H9 (cell line): ENCODE results near the gene CEP112. TPM values are rescaled to one million over a fixed set of nuclear protein-coding genes. Genes with fewer than 3 reads are reported as not detected.

Experiments used
- DNase-seq: peaks from one replicate; pipeline ENCODE4 v3.0.0-alpha.2; 2017
- H2AFZ ChIP-seq: one replicate; pipeline ENCODE4 v1.6.1; 2013; ENCODE audit warnings: mild to moderate bottlenecking, low read length, control low read depth, moderate library complexity
- H2AK5ac ChIP-seq: 2 replicates; pipeline ENCODE4 v1.6.1; 2013; ENCODE audit warnings: low read length, control low read depth, mixed read lengths; ENCODE audit not compliant: insufficient read length
- H2BK120ac ChIP-seq: one replicate; pipeline ENCODE4 v1.6.1; 2013; ENCODE audit warnings: low read depth, mild to moderate bottlenecking, low read length, control low read depth, inconsistent platforms; ENCODE audit not compliant: poor library complexity, severe bottlenecking
- H2BK12ac ChIP-seq: 2 replicates; pipeline ENCODE4 v1.6.1; 2013; ENCODE audit warnings: low read length, control low read depth, mixed read lengths, low read depth; ENCODE audit not compliant: insufficient read length
- H2BK15ac ChIP-seq: 2 replicates; pipeline ENCODE4 v1.6.1; 2013; ENCODE audit warnings: low read depth, low read length, control low read depth
- H2BK20ac ChIP-seq: one replicate; pipeline ENCODE4 v1.6.1; 2013; ENCODE audit warnings: low read depth, mild to moderate bottlenecking, low read length, control low read depth, inconsistent platforms; ENCODE audit not compliant: poor library complexity, severe bottlenecking
- H2BK5ac ChIP-seq: 2 replicates; pipeline ENCODE4 v1.6.1; 2013; ENCODE audit warnings: low read length, control low read depth, mixed read lengths; ENCODE audit not compliant: insufficient read length
- H3K14ac ChIP-seq: 2 replicates; pipeline ENCODE4 v1.6.1; 2013; ENCODE audit warnings: low read length, control low read depth; ENCODE audit not compliant: insufficient read depth
- H3K18ac ChIP-seq: 2 replicates; pipeline ENCODE4 v1.6.1; 2013; ENCODE audit warnings: low read depth, mild to moderate bottlenecking, mixed read lengths, low read length, control low read depth; ENCODE audit not compliant: insufficient read length
- H3K23ac ChIP-seq: 2 replicates; pipeline ENCODE4 v1.6.1; 2013; ENCODE audit warnings: low read length, control low read depth, mixed read lengths, low read depth; ENCODE audit not compliant: insufficient read length
- H3K23me2 ChIP-seq: 2 replicates; pipeline ENCODE4 v1.6.1; 2013; ENCODE audit warnings: low read depth, mild to moderate bottlenecking, mixed read lengths, low read length, control low read depth; ENCODE audit not compliant: insufficient read length, poor library complexity, severe bottlenecking
- H3K27ac ChIP-seq: 2 replicates; pipeline ENCODE4 v1.5.1; 2013; ENCODE audit warnings: low read length, control low read depth, mixed read lengths, low read depth; ENCODE audit not compliant: insufficient read length
- H3K27me3 ChIP-seq: 2 replicates; pipeline ENCODE4 v1.6.1; 2013; ENCODE audit warnings: low read length, control low read depth, inconsistent platforms; ENCODE audit not compliant: insufficient read depth
- H3K4ac ChIP-seq: 2 replicates; pipeline ENCODE4 v1.6.1; 2013; ENCODE audit warnings: low read depth, mild to moderate bottlenecking, control low read depth, inconsistent platforms, low read length, moderate library complexity
- H3K4me1 ChIP-seq: 2 replicates; pipeline ENCODE4 v1.6.1; 2013; ENCODE audit warnings: low read length, control low read depth, inconsistent platforms; ENCODE audit not compliant: insufficient read depth
- H3K4me2 ChIP-seq: 2 replicates; pipeline ENCODE4 v1.6.1; 2013; ENCODE audit warnings: low read length, control low read depth, mixed read lengths; ENCODE audit not compliant: insufficient read length, insufficient read depth
- H3K56ac ChIP-seq: 2 replicates; pipeline ENCODE4 v1.6.1; 2013; ENCODE audit warnings: low read depth, mild to moderate bottlenecking, mixed read lengths, low read length, control low read depth; ENCODE audit not compliant: insufficient read length
- H3K79me1 ChIP-seq: 2 replicates; pipeline ENCODE4 v1.6.1; 2013; ENCODE audit warnings: low read depth, mild to moderate bottlenecking, moderate library complexity, low read length, control low read depth, inconsistent platforms; ENCODE audit not compliant: insufficient read depth, poor library complexity, severe bottlenecking
- H3K79me2 ChIP-seq: 2 replicates; pipeline ENCODE4 v1.6.1; 2013; ENCODE audit warnings: low read length, control low read depth, inconsistent platforms; ENCODE audit not compliant: insufficient read depth
- H3K9ac ChIP-seq: 2 replicates; pipeline ENCODE4 v1.6.1; 2013; ENCODE audit warnings: low read length, control low read depth, mixed read lengths; ENCODE audit not compliant: insufficient read length; ENCODE audit errors: extremely low read depth
- H3K9me3 ChIP-seq: one replicate; pipeline ENCODE4 v1.6.1; 2013; ENCODE audit warnings: low read depth, low read length, inconsistent platforms; ENCODE audit not compliant: control insufficient read depth
- H3T11ph ChIP-seq: one replicate; pipeline ENCODE4 v1.6.1; 2013; ENCODE audit warnings: mild to moderate bottlenecking, low read length, control low read depth, inconsistent platforms
- H4K20me1 ChIP-seq: one replicate; pipeline ENCODE4 v1.6.1; 2013; ENCODE audit not compliant: control insufficient read depth, insufficient read length, insufficient read depth
- H4K5ac ChIP-seq: 2 replicates; pipeline ENCODE4 v1.6.1; 2013; ENCODE audit warnings: low read depth, mild to moderate bottlenecking, mixed read lengths, low read length, control low read depth; ENCODE audit not compliant: insufficient read length
- H4K8ac ChIP-seq: replicated peaks from 2 replicates; pipeline ENCODE4 v1.6.1; 2013; ENCODE audit warnings: low read length, control low read depth, mixed read lengths, low read depth; ENCODE audit not compliant: insufficient read length
- H4K91ac ChIP-seq: 2 replicates; pipeline ENCODE4 v1.6.1; 2013; ENCODE audit warnings: low read depth, mild to moderate bottlenecking, moderate library complexity, mixed read lengths, low read length, control low read depth; ENCODE audit not compliant: insufficient read length
- H3K27ac Mint-ChIP-seq, 3 experiments: 2 replicates in 2 of 3; 3 replicates in 1 of 3; pipeline ENCODE4 v1.8.0; 2020 to 2021; ENCODE audit warnings: mixed read lengths in 3 of 3, mild to moderate bottlenecking in 1 of 3, moderate library complexity in 1 of 3
- H3K27me3 Mint-ChIP-seq: 2 replicates; pipeline ENCODE4 v1.8.0; 2021; ENCODE audit warnings: low read depth, mild to moderate bottlenecking, moderate library complexity, mixed read lengths
- H3K36me3 Mint-ChIP-seq, 3 experiments: 2 replicates in 2 of 3; 3 replicates in 1 of 3; pipeline ENCODE4 v1.8.0; 2020 to 2021; ENCODE audit warnings: low read depth in 3 of 3, mixed read lengths in 3 of 3; ENCODE audit not compliant: insufficient read depth in 1 of 3
- H3K4me1 Mint-ChIP-seq, 2 experiments: 2 replicates each; pipeline ENCODE4 v1.8.0; 2020; ENCODE audit warnings: mixed read lengths in 2 of 2
- H3K4me3 Mint-ChIP-seq, 2 experiments: 2 replicates in 1 of 2; 3 replicates in 1 of 2; pipeline ENCODE4 v1.8.0; 2020 to 2021; ENCODE audit warnings: mild to moderate bottlenecking in 2 of 2, mixed read lengths in 2 of 2, moderate library complexity in 1 of 2
- H3K9me3 Mint-ChIP-seq, 2 experiments: 2 replicates in 1 of 2; 3 replicates in 1 of 2; pipeline ENCODE4 v1.8.0; 2020; ENCODE audit warnings: mild to moderate bottlenecking in 2 of 2, mixed read lengths in 2 of 2, moderate library complexity in 1 of 2
- CTCF ChIP-seq: fragments of 200-600 bp; sonication (generic); conservative IDR thresholded peaks from 3 replicates; pipeline ENCODE4 v1.8.0; 2021; ENCODE audit warnings: antibody characterized with exemption, mild to moderate bottlenecking
- whole genome bisulfite sequencing: extraction: QIAGEN DNeasy Blood & Tissue Kit; methylation state at CpG from one replicate; pipeline ENCODE4 v1.1.7; 2013; ENCODE audit warnings: missing lambda C conversion rate, low lambda C conversion rate, mixed read lengths; ENCODE audit not compliant: insufficient read length; ENCODE audit errors: extremely low coverage; 5-methylcytosine and 5-hydroxymethylcytosine counted together
- total RNA-seq: library from RNA; stranded (reverse); gene quantifications from 2 replicates; pipeline ENCODE4 v1.2.1, GENCODE V29; 2021

The CEP112 gene
- total RNA-seq, 1 experiment from 2014 or later, result 5.4 TPM

GRCh38 chr17:66185862-66186261, 6.1 kb downstream of the CEP112 start:
- H3K4me1 Mint-ChIP-seq, result peaks cover 3 to 4% of the 10 kb centered on the region in 2 experiments

More at GRCh38 chr17:66185862-66186261, 6.1 kb downstream of the CEP112 start:
- no peak for TF ChIP-seq CTCF
- no peak overlapping the region for H3K9ac ChIP-seq
- no peaks in the 10 kb centered on the region for H3K23me2 ChIP-seq
- DNase-seq, result no peak
- H4K20me1 ChIP-seq, result no peaks in the 10 kb centered on the region
- H3K4ac ChIP-seq, result no peak overlapping the region
- no peak overlapping the region for H2BK12ac ChIP-seq
- no peak overlapping the region for H2AFZ ChIP-seq
- H3K4me1 ChIP-seq, result no peaks in the 10 kb centered on the region
- Mint-ChIP-seq H3K36me3 (peaks cover 0 to 5% (median 0%) of the 10 kb centered on the region in 3 experiments; a peak in 2 of 7 replicates), H3K27ac (no peak overlapping the region), H3K4me3 (no peak overlapping the region), H3K27me3 (no peaks in the 10 kb centered on the region), H3K9me3 (no peaks in the 10 kb centered on the region)
- no peak overlapping the region for H2BK120ac ChIP-seq
- H2BK20ac ChIP-seq, result no peak overlapping the region
- H3K27me3 ChIP-seq, result no peaks in the 10 kb centered on the region
- no peak overlapping the region for H3K18ac ChIP-seq
- H2BK5ac ChIP-seq, result no peak overlapping the region
- no peak overlapping the region for H4K5ac ChIP-seq
- H4K91ac ChIP-seq, result no peak overlapping the region
- no peak overlapping the region for H4K8ac ChIP-seq
- no peak overlapping the region for H3T11ph ChIP-seq
- no peak overlapping the region for H3K56ac ChIP-seq
- no peak overlapping the region for H3K14ac ChIP-seq
- WGBS, result no CpG with 5 or more reads among the region's 4 CpGs
- no peaks in the 10 kb centered on the region for H3K79me1 ChIP-seq
- H3K27ac ChIP-seq, result no peak overlapping the region
- no peak overlapping the region for H3K23ac ChIP-seq
- no peak overlapping the region for H3K4me2 ChIP-seq
- no peak overlapping the region for H2AK5ac ChIP-seq
- H3K79me2 ChIP-seq, result no peaks in the 10 kb centered on the region
- H2BK15ac ChIP-seq, result no peak overlapping the region
- no peaks in the 10 kb centered on the region for H3K9me3 ChIP-seq
